Measurements from ENCODE around the gene PRPF31. TPM values are rescaled to one million over a fixed set of nuclear protein-coding genes. Genes with fewer than 3 reads are reported as not detected.
A peak's percentile ranks its signal among the peaks of the same experiment; 100 is the strongest.
"Not testable (repeated sequence)": the region's sequence is repeated elsewhere in the genome, so short reads cannot be mapped to it uniquely, and the experiment has no call there.

Gene PRPF31
- total RNA-seq, 1 experiment from 2014 or later: 109 TPM

GRCh38 chr19:54084410-54084809 lies 31.1 kb upstream of the PRPF31 start:
- Histone ChIP-seq H3K27me3 (replicated peaks; ENCODE audit: insufficient read depth, low read depth, low read length, poor library complexity) (no peaks in the 10 kb centered on the region), H3K4me3 (ENCODE audit: low read depth, low read length, poor library complexity, severe bottlenecking) (no peak overlapping the region), H3K27ac (ENCODE audit: low read depth, low read length, poor library complexity, severe bottlenecking) (no peak overlapping the region), H3K9me3 (ENCODE audit: low read depth, low read length, poor library complexity, severe bottlenecking) (peaks cover 6% of the 10 kb centered on the region), H3K4me1 (ENCODE audit: insufficient read depth, low read length, poor library complexity, severe bottlenecking) (no peaks in the 10 kb centered on the region), H3K36me3 (ENCODE audit: insufficient read depth, low read length, poor library complexity, severe bottlenecking) (no peaks in the 10 kb centered on the region)
- TF ChIP-seq CTCF (conservative IDR thresholded peaks at IDR 0.05; ENCODE audit: low read depth, low read length): no peak
- intact Hi-C loops (cut with micrococcal nuclease; ENCODE audit: unreplicated experiment): no loop called here
- no peak for DNase-seq (ENCODE audit: low spot score)
- ChIA-PET POLR2A (ENCODE audit: low non-redundant PET) (no interaction called here), CTCF (no interaction called here)
- BruUV-seq (replicated peaks): no TSS peak

- intact Hi-C loops (cut with micrococcal nuclease; ENCODE audit: unreplicated experiment): no loop called here
- CTCF ChIA-PET: no interaction called here
- POLR2A ChIA-PET (ENCODE audit: low non-redundant PET): interaction anchor here (0.6 kb wide), 1 partner anchor 48 kb away, joined by 7 read pairs; no protein-coding TSS in a partner anchor
- Histone ChIP-seq H3K4me1 (ENCODE audit: insufficient read depth, low read length, poor library complexity, severe bottlenecking) (peaks cover 5% of the 10 kb centered on the region), H3K27ac (ENCODE audit: low read depth, low read length, poor library complexity, severe bottlenecking) (no peak overlapping the region), H3K9me3 (ENCODE audit: low read depth, low read length, poor library complexity, severe bottlenecking) (peaks cover 3% of the 10 kb centered on the region), H3K36me3 (ENCODE audit: insufficient read depth, low read length, poor library complexity, severe bottlenecking) (no peaks in the 10 kb centered on the region), H3K4me3 (ENCODE audit: low read depth, low read length, poor library complexity, severe bottlenecking) (no peak overlapping the region), H3K27me3 (replicated peaks; ENCODE audit: insufficient read depth, low read depth, low read length, poor library complexity) (no peaks in the 10 kb centered on the region)
- no TSS peak for BruUV-seq (replicated peaks)
- no peak for TF ChIP-seq EZH2 (IDR thresholded peaks at IDR 0.05; ENCODE audit: borderline replicate concordance, low read depth, low read length, poor library complexity, severe bottlenecking)
- TF ChIP-seq CTCF (conservative IDR thresholded peaks at IDR 0.05; ENCODE audit: low read depth, low read length): no peak
- no peak for DNase-seq (ENCODE audit: low spot score)
Measured at GRCh38 chr19:54094426-54095000, 21.0 kb upstream of the PRPF31 start.

GRCh38 chr19:54095136-54095858 lies 20.3 kb upstream of the PRPF31 start:
- CTCF ChIA-PET: no interaction called here
- intact Hi-C loops (cut with micrococcal nuclease; ENCODE audit: unreplicated experiment): no loop called here
- TF ChIP-seq CTCF (conservative IDR thresholded peaks at IDR 0.05; ENCODE audit: low read depth, low read length) (no peak), EZH2 (IDR thresholded peaks at IDR 0.05; ENCODE audit: borderline replicate concordance, low read depth, low read length, poor library complexity, severe bottlenecking) (no peak)
- no TSS peak for BruUV-seq (replicated peaks)
- H3K4me3 ChIP-seq (ENCODE audit: low read depth, low read length, poor library complexity, severe bottlenecking): peak overlapping the region; percentile 32
- H3K27me3 ChIP-seq (replicated peaks; ENCODE audit: insufficient read depth, low read depth, low read length, poor library complexity): no peaks in the 10 kb centered on the region
- H3K27ac ChIP-seq (ENCODE audit: low read depth, low read length, poor library complexity, severe bottlenecking): no peak overlapping the region
- peaks cover 3% of the 10 kb centered on the region for H3K9me3 ChIP-seq (ENCODE audit: low read depth, low read length, poor library complexity, severe bottlenecking)
- no peaks in the 10 kb centered on the region for H3K36me3 ChIP-seq (ENCODE audit: insufficient read depth, low read length, poor library complexity, severe bottlenecking)
- H3K4me1 ChIP-seq (ENCODE audit: insufficient read depth, low read length, poor library complexity, severe bottlenecking): peaks cover 5% of the 10 kb centered on the region
- no peak for DNase-seq (ENCODE audit: low spot score)
- POLR2A ChIA-PET (ENCODE audit: low non-redundant PET): no interaction called here

GRCh38 chr19:54095859-54096616 lies 19.5 kb upstream of the PRPF31 start:
- CTCF ChIA-PET; BruUV-seq (replicated peaks); H3K9me3 ChIP-seq (ENCODE audit: low read depth, low read length, poor library complexity, severe bottlenecking); H3K36me3 ChIP-seq (ENCODE audit: insufficient read depth, low read length, poor library complexity, severe bottlenecking); H3K27ac ChIP-seq (ENCODE audit: low read depth, low read length, poor library complexity, severe bottlenecking); H3K4me1 ChIP-seq (ENCODE audit: insufficient read depth, low read length, poor library complexity, severe bottlenecking); intact Hi-C loops (cut with micrococcal nuclease; ENCODE audit: unreplicated experiment); POLR2A ChIA-PET (ENCODE audit: low non-redundant PET); H3K27me3 ChIP-seq (replicated peaks; ENCODE audit: insufficient read depth, low read depth, low read length, poor library complexity): not testable (repeated sequence)
- H3K4me3 ChIP-seq (ENCODE audit: low read depth, low read length, poor library complexity, severe bottlenecking): peak overlapping the region; percentile 32
- DNase-seq (ENCODE audit: low spot score): peak; percentile 61

Data from A673 (cell line).